CD4-positive, alpha-beta T cell treated with Interleukin-6 for 4 hours (primary cell): ENCODE data around the gene PRKCH.
A peak's percentile ranks its signal among the peaks of the same experiment; 100 is the strongest.

Experiments
- DNase-seq: peaks from one replicate; pipeline ENCODE4 v3.0.0-alpha.2; 2020; ENCODE audit warnings: mixed read lengths

The PRKCH gene

DNA sequence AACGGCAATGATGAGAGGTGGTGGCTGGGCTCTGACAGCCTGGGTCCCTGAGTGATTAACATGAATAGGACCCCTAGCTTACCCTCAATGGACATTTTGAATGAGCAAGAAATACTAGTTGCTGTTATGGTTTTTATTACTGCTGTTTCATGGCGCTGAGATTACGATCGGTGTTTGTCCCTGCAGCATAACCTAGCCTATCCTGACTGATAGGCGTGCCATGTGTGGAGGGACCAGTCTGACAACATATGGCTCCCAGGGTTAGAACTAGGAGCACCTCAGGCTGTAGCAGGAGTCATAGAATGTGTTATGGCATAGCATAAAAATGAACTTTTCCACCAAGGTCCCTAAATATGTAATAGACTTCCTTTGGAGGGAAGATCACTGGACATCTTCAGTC is 236.5 kb downstream of the PRKCH start:
- DNase-seq, result no peak

DNA sequence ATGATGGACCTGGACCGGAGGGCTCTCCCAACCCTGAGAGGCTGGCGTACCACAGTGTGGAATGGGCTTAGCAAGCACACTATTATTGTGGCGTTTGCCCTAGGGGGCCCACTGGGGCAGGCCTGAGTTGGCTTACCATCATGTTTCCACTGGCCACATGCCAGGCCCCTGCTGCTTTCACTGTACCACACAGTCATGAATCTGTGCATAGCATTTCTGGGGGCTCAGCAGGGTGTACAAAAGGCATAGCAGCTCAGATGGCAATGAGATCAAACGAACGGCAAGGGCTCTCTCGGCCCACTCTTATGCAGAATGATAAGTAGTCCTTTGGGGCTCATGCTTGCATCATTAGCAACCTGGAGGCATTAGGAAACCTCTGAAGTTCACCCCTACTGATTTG is 236.9 kb downstream of the PRKCH start:
- DNase-seq, result no peak

DNA sequence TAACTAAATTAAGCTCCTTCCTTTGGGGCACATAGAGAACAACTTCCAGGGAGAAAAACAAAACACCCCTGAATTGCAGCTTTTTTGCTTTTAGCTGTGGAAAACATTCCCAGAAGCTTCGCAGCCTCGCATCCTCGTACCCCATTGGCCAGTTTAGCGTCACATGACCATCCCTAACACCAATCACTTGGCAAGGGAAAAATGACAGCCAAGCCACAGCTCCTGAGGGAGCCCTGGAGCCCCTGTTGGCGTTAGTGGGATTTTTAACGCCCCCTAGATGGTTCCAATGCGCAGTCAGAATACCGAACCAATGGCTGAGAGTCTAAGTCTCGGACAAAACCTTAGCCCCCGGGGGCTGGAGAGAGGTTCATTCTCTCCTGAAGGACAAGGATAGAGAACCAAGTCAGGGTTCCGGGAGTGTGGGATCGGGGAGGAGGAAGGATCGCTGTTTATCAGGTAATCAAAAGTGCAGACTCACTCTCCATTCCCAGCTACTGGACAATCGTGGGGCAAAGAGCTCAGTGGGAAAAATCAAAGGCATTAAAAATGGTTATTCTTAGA is 238.3 kb downstream of the PRKCH start:
- DNase-seq, result no peak

DNA sequence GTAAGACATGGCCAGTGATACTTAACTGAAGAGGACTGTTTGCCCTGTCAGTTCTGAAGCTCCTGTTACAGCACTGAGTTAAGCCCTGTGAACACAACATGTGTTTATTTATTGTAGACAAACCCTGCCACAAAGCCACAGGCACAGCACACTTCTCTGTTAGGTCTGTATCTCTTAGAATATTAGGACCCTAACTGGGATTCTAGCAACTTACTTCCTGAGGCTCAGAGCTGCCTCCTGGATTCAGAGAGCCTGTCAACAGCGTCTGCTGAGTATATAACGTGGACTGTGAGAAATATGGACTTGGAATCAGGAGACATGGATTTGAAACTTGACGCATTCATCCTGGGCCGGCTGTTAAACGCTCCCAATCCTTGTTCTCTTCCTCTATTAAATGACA is 238.9 kb downstream of the PRKCH start:
- DNase-seq, result no peak

DNA sequence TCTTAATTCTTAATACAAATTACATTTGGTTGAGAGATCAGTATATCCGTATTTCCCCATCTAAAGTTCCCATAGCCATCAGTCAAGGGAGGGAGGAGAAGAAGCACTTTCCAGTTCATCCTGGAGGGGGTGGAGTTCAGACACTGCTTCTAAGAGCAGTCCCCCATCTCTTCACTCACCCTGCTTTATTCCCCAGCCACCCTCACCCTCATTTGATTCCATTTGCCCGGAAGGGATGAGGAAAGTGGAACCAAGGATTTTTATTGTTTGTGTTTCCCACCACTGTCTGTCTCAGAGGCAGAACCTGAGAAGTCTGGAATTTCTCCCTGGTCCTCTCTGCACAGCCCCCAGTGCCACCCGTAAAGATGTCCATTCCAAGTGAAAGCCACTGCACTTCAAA is 239.7 kb downstream of the PRKCH start:
- DNase-seq, result no peak

DNA sequence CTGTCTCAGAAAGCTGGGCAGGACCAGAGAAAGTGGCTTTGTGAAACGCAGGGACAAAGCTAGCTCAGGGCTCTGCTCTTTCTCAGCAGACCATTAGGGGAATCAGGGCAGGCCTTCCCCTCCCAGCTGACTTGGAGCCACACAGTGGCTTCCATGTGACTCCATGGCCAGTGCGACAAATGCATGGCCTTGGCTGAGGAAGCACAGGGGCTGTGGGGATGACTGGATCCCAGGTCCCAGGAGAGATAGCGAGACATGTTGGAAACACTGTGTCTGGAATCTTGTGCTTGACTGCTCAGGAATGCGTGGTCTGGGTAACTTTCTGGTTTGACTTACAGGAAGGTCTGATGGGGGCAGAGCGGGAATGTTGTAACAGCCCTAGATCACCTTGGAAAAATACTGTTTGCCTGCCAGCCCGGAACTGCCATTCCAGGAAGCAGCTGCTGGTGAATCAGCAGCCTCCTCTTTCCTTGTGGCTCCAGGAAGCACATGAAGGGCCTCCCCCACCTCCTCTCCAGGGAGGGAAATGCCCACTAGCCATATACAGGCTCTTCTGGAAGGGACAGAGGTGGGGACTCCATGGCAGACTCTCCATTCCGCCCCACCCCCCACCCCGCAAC is 240.4 kb downstream of the PRKCH start:
- no peak for DNase-seq

DNA sequence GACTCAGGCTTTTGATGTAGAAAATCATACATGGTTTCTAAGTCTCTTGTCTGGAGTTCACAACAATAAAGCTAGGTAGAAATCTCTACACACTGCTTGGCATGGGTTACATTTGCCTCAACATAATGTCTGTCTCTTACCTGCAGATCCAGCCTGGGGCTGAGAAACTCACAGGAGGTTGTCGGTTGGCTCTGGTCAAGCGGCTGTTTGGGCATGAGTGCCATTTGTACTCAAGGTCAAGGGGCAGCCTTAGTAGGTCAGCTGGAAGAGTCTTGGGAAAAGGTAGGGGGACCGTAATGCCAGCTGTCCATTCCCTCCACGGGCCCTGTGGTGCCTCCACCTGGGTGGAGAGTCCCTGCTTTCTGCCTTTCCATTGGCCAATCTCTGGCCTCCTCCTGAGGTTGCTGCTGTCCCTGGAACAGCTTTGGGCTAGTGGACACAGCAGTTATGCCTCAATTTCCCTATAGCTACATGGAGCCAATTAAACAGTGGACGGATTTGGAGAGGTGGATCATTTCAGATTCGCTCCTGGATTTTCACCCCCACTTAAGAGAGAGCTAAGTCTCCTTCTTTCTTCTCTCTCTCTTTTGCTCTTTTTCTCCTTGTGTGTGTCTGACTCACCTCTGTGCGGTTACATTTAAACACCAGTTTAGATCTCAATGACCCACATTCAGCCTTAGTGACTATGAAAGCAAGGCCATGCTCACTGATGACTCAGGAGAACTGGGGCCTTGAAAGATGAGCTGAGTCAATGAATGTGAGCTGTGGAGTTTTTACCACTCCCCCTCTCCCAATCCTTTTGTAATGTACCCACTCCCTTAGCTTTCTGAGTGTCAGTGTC is 241.2 kb downstream of the PRKCH start:
- peak; percentile 49 for DNase-seq

DNA sequence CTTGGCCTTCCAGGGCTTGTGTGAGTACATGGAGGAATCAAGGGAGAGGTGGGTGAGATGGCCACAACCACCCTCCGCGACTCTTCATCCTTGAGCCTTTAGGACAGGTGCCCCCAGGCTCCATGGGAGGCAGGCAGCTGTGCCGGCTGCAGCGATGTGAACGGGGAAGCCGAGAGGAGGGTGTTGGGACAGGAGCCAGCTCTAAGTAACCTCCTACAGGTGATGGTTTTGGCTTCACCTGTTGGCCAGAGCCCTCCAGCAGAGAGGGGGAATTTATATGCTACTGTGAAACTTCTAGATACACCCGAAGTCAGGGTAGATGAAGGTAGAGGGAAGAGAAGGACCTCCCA is 241.8 kb downstream of the PRKCH start:
- DNase-seq, result no peak

DNA sequence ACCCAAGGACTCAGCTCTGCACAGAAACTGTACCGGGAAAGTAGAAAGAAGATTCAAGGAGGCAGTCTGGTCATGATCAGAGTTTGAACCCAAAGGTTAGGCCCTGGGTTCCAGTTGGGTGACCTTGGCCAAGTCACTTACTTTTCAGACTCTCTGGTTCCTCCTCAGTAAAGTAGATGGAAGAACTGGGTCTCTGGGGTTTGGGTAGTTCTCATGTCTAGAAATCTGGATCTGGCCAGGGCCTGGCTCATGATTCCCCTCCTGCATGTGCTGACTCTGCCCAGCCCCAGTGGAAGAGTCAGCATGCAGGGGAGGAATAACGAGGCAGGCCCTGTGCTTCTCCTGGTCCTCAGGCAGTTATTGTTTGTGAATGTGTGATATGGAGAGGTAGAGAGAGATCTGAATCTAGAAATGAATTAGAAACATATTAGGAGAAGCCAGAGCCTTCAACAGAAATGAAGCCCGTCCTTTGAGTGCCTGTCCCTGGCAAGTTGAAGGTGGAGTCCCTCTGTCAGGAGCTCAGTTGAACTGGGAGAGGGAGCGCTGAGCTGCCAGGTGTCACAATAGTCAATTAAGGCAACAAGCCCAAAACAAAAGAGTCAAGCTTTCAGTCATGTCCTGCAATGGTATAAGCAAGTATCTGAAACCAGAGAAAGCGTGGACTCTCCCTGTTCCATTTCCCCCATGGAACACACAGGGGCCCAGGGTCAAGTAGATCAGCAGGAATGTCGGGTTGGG is 242.7 kb downstream of the PRKCH start:
- no peak for DNase-seq

DNA sequence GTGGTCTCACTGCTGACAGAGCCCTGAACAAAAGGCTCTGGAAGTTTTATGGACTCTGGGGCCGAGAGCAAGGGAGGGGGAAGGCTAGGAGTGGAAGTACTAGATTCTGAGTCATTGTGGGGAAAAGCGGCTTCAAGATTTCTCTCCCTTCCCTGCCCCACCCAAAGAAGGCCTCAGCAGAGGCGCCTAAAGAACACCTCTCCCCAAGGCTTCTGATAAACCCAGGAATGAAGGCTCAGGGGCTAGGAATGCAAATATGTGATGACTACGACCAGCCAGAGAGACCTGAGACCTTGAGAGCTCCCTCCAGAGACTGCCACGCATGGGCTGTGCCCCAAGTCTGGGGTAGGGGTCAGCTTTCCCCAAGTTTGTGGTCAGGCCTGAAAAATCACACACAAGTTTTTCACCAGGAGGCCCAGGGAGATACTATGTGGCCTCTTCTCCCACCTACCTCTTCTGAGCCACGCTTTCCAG is 243.3 kb downstream of the PRKCH start:
- no peak for DNase-seq

DNA sequence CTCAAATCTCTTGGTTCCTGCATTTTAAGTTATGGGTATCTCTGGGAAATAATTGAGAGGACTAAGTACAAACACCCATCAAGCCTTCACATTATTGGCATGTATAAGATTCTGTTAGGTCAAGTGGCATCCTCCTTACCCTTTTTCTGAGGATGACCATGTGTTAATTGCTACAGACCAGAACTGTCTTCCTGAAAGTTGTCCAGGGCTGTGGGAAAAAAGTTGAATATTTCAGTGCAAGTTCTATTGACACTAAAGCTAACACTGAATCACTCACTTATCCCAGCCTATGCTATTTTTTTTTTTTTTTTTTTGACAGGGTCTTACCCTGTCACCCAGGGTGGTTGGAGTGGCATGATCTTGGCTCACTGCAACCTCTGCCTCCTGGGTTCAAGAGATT is 243.8 kb downstream of the PRKCH start:
- no peak for DNase-seq

DNA sequence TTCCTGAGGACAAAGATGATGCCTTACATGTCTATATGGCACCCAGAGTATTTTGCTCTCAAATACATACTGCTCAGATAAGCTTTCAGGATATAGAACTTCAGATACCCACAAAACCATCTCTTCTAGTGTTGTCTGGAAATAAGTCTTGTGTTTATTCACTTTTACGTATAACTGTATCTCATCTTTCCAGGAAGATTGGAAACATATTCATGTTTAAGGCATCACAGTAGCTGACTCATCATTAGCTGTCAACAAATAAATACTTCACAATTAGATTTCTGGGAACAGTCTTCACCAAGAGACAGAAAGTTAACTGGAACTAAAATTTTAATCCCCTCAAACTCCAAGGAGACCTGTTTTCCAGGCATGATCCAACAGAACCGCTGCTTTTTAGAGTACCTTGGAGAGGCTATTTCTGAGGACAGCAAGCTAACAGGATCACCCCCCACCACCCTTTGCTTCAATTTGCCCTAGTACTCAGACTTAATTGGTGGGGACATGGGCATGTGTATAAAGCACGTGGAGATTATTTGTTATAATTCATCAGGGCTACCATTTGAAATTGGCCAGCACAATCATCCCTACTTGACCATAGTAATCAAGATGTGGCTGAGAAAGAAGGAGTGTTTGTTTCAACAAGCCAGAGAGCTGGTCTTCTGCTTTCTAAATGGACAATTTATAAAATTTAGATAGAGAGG is 244.6 kb downstream of the PRKCH start:
- DNase-seq, result no peak

DNA sequence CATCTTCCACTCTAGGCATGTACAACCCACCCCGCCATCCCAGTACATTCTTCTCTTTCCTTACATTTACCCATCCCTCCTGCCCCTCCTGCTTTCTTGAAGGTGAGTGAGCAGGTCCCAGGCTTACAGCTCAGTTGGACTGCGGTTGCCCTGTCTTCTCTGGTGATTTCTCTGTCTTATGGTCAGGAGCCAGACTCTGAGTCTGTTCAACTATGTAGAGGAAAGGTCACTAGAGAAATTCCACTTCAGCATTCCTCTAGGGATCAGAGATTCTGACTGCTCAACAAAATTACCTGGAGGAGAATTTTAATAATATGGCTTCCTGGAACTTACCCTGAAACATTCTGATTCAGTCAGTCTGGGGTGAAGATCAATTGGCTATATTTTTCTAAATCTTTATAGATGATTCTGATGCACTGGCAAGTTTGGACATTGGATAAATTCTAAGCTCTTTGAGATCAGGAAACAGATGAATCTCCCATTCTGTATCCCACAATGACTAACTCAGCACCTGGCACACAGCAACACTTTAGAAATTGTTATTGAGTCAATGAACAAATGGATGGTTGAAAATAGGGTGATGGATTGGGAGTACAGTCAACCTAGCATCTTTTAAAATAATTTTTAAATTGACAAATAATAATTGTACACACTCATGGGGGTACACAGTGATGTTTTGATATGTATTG is 245.3 kb downstream of the PRKCH start:
- DNase-seq, result no peak

DNA sequence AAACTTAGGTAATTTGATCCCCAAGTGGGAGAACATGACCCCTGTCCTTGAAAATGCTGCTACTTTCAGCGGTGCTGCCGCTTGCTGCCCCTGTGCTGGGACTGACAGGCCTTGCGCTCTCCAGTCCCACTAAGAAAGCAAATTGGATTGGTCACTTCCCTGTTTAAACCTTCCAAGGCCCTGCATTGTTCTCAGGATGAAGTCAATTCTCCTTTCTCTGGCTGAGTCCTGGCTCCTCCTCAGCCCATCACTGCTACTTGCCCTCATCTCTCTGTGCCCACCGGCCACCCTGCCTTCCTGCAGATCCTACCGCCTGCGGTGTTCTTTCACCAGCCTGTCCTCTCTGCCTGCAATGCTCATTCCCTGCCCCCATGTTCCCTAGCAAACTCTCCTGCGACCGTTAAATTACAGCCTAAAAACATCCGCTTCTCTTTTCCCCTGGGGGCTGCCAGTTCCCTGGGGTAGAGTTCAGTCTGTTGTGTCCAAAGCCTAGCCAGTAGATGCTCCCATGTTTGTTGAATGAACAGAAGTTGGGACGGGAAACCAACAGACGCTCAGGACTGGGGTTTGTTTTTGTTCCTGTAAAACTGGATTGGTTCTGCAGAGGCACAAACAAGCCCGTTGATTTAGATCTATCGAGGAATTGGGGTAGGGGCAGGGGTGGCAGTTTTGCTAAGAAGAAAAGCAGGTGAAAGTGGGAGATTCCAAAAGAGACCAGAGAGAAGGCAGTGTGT is 246.6 kb downstream of the PRKCH start:
- no peak for DNase-seq

DNA sequence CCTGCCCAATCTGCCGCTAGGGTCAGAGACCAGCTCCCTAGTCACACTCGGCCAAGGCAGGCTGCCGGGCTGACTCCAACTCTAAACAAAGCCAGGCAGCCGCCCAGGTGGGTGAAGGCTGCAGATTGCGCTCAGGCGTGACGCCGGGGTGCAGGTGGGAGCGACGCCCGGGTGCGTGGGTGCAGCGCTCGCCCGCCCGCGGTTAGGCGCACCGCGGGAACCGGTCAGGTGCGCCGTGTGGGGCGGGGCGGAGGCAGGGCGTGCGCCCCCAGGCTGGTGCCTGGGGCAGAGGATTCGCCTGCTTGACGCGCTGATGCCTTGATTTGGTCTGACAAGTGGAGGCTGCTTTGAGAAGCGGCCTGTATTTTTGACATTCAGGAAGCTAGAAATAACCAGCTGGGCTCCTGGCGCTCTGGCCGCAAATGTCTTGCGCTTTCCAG is 247.2 kb downstream of the PRKCH start:
- DNase-seq, result peak; percentile 79

DNA sequence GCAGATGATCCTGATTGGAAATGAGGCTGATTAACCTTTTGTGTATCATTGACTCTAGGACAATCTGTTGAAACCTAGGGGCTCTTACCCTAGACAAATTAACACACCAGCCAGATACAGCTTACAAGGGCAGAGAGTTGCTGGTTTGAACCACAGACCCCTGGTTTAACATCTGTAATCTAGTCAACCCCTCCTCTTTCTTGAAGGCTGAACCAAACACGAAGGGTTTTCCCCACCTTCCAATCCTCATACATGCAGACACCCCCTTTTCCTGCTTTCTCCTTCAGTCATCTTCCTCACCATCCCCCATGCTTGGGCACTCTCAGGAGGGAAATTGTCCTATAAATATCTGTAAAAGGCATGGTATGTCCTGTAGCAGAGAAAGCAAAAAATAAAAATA is 247.9 kb downstream of the PRKCH start:
- DNase-seq, result no peak

DNA sequence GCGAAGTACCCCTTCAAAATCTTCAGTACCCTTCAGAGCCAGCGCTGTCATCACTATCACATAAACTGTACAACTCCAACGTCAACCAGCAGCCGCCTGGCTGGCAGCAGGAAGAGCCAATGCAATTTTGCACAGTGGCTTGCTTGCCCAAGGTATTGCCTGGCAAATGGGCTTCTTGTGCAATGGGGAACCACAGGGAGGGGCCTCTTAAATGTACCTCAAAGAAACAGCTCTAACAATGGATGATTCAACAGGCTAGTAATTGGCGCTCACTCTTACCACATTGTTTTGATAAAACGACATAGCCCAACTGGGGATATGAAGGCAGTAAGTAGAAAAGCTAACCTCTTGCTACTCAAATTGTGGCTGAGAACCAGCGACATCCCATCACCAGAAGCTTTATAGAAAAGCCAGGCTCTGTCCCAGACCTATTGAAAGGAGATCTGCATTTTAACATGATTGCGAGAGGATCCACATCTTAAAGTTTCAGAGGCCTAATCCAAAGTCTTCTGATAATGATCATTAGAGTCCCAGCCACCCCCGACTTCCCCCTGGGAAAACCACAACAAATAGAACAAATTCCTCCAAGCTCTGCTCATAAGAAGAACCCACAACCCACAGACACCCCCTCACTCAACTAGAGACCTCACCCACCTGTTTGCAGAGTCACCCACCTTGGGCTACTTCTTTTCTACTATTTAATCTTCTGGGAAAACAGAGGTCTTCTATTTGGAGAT is 248.6 kb downstream of the PRKCH start:
- peak; percentile 69 for DNase-seq

DNA sequence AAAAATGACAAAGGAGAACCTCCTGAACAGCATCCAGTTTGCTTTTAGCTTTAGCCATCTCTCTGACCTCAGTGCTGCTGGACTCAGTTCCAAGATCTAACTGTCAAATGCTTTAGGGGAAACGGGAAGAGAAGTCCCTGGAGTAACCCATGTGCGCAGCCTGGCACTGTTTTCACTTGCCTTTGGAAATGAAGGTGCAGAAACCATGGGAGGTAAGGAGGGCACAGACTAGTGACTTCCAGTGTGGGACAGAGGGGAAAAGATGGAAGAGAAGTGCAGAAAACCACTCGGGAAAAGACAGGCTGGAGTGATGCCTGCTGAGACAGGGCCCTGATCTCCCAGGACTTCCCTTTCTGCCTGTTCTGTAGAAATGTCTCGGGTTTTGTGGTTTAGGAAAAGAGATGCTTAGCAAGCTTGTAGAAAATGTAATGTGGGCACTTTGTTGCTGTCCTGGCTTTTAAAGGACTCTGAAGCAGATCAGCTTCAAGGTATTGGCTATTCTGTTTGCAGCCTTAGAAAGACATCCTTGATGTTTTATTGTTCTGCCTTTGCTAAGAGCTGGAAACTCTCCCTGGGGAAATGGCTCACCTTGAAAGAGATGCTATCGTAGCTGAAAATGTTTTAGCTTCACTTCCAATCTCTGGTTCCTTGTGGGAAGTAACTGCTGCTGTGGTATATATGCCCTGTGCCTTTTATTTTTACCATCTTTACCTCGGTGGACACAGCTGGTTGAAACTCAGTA is 249.3 kb downstream of the PRKCH start:
- DNase-seq, result no peak

DNA sequence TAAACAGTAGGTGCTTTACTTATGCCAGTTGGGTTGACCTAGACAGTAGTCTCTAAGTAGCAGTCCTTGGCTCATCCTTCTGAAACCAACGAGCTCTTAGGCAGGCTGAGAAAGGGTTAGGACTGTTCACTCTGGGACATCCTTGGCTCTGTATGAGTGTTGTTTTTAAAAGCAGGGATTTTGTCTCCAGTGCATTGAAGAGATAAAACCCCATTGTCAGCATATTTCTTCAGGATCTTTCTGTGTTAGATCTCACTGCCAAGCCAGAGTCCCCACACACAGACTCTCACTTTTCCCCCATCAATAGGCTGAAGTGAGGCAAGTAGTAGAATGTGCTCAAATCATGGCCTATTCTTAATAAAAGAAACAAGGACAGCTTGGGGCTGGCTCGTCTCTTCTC is 250.5 kb downstream of the PRKCH start:
- no peak for DNase-seq

DNA sequence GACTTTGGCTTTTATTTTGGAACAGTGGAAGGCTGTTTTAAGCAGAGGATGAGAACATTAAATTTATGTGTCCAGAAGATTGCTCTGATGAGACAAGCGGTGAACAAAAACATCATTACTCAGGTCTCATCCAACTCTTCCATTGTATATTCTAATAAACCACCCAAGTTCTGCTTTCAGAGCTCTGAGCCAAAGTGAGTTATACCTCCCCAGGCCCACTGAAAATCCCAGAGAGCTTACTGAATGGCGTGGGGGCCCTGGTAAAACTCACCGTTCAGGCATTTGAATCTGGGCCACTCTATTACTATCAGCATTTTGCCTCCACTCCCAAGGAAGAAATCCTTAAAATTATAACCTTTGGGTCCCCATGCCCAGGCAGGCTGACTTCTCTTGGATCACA is 251.9 kb downstream of the PRKCH start:
- no peak for DNase-seq
